Activated naive CD8-positive, alpha-beta T cell treated with anti-CD3 and anti-CD28 coated beads, Interleukin-2, amount 50 U/mL, for 24 hours (primary cell): ENCODE results near the gene SMOC1.

Experiments used
- ATAC-seq: fragments of 150-1000 bp; cut with Tn5 transposase; one replicate; pipeline ENCODE4 v1.10.0; 2021
- DNase-seq: peaks from one replicate; pipeline ENCODE4 v3.0.0; 2021
- H3K27ac Mint-ChIP-seq: one replicate; pipeline ENCODE4 v1.8.0; 2021; ENCODE audit warnings: mild to moderate bottlenecking, mixed read lengths
- H3K27me3 Mint-ChIP-seq: one replicate; pipeline ENCODE4 v1.8.0; 2021; ENCODE audit warnings: mixed read lengths
- H3K36me3 Mint-ChIP-seq: one replicate; pipeline ENCODE4 v1.8.0; 2021; ENCODE audit warnings: low read depth, mixed read lengths
- H3K4me1 Mint-ChIP-seq: one replicate; pipeline ENCODE4 v1.8.0; 2021; ENCODE audit warnings: mixed read lengths
- H3K4me3 Mint-ChIP-seq: one replicate; pipeline ENCODE4 v1.8.0; 2021; ENCODE audit warnings: mild to moderate bottlenecking, moderate library complexity, mixed read lengths
- H3K9me3 Mint-ChIP-seq: one replicate; pipeline ENCODE4 v1.8.0; 2021; ENCODE audit warnings: mixed read lengths

SMOC1 gene

DNA sequence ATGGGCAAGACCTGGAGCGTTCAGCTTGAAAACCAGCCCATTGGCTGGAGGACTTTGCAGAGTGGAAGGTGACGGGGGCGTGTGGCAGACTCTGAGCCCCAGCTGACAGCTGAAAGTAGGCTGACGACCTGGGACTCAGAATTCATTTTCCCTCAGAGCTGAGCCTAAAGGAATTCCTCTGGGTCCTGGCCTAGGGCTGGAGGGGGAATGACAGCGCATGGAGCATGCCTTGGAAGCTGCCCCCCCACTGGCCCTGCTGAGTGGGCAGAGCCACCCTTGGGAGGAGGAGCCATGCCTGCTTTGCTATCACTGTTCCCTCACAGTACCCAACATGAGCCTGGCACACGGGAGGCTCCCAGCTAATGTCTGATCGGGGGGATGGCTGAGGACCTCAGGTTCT lies 25.4 kb upstream of the SMOC1 start:
- no peak for ATAC-seq
- Mint-ChIP-seq H3K36me3 (no peaks in the 10 kb centered on the region), H3K4me3 (no peak overlapping the region), H3K9me3 (no peaks in the 10 kb centered on the region), H3K27ac (no peak overlapping the region), H3K4me1 (no peaks in the 10 kb centered on the region), H3K27me3 (peaks cover 2% of the 10 kb centered on the region)
- DNase-seq, result no peak

DNA sequence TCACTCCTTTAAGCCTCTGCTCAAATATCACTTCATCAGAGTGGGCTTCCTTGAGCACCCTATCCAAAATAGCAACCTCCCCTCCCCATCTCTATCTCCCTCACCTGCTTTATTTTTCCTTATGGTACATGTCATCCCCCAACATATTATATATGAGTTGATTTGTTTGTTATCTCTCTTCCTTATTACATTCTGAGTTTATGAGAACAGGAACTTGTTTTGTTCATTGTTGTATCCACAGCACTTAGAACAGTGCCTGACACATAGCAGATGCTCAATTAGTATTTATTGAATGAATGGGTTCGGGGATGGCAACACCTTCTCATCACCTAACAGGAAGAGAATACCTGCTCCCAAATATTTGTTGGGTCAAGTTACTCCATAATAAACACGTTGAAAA lies 24.6 kb upstream of the SMOC1 start:
- ATAC-seq (no peak), DNase-seq (no peak)
- no peaks in the 10 kb centered on the region for H3K9me3 Mint-ChIP-seq
- no peaks in the 10 kb centered on the region for H3K36me3 Mint-ChIP-seq
- no peaks in the 10 kb centered on the region for H3K4me1 Mint-ChIP-seq
- H3K27me3 Mint-ChIP-seq, result peaks cover 2% of the 10 kb centered on the region
- H3K27ac Mint-ChIP-seq, result no peak overlapping the region
- no peak overlapping the region for H3K4me3 Mint-ChIP-seq

DNA sequence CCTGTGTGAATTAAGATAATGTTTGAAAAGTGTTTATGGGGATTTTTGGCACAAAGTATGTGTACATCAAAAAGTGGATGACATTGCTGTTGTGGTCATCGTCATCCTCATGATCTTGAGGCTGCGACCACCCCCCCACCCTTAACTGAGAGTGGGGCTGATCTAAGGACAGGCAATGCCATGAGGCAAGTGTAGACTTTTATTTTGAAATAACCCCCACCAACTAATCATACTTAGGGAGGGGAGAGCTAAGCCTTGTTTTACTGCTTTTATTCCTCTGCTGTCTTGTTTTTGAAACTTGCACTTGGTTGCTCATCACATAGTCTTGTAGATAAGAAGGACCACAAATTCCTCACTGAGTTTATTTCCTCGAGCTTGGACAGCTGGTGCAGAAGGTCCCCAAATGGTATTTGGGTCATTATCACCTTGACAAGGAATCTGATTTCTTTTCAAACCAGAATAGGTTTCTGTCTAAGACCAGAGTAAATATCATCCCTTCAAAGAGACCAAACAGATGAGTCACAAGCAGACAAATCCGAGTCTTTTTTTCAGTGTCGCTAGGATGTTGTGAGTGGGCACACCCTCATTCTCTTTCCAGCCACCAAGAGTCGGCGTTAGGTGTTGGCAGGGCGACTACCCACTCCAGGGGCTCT lies 23.9 kb upstream of the SMOC1 start:
- no peak overlapping the region for H3K4me3 Mint-ChIP-seq
- no peak for ATAC-seq
- no peaks in the 10 kb centered on the region for H3K4me1 Mint-ChIP-seq

DNA sequence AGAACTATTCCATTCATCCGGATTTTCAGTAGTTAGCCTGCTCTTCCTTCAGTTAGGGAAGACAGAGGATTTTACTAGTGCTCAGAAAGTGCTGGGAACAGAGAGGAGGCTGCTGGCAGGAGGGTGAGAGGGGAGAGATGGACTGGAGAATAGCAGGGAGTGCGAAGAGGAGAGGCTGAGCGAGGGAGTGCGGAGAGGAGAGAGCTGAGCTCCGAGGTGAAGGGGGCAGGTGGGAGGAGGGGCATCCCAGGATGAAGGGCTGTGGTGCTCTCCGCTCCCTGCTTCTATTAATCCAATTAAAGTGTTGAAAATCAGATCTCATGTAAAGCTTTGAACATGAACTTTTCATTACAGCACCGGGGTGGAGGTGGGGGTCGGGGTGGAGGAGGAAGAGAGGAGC lies 20.4 kb upstream of the SMOC1 start:
- no peaks in the 10 kb centered on the region for H3K36me3 Mint-ChIP-seq
- H3K4me1 Mint-ChIP-seq, result no peaks in the 10 kb centered on the region
- DNase-seq (no peak), ATAC-seq (no peak)
- no peak overlapping the region for H3K4me3 Mint-ChIP-seq
- peaks cover 2% of the 10 kb centered on the region for H3K27me3 Mint-ChIP-seq
- no peak overlapping the region for H3K27ac Mint-ChIP-seq
- H3K9me3 Mint-ChIP-seq, result no peaks in the 10 kb centered on the region

More for the DNA sequence above, 23.9 kb upstream of the SMOC1 start:
- DNase-seq, result no peak
- Mint-ChIP-seq H3K36me3 (no peaks in the 10 kb centered on the region), H3K27ac (no peak overlapping the region), H3K27me3 (peaks cover 2% of the 10 kb centered on the region), H3K9me3 (no peaks in the 10 kb centered on the region)

DNA sequence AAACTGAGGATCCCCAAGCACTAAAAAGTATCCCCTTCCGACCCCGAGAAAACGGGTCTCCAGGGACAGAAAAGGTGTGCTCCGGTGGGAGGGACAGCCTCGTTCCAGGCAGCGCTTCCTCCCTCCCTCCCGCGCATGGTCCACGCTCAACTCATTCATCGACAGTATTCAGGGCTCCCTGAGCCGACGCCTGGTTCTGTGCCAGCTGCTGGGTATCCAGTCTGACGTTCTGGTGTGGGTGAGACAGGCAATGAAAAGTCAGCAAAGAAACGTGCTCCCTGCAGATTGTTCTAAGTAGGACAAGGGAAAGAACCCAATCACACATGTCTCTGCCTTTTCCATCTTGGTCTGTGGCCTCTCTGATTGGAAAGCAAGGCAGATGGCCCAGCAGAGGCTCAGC lies 19.6 kb upstream of the SMOC1 start:
- no peaks in the 10 kb centered on the region for H3K9me3 Mint-ChIP-seq
- H3K27me3 Mint-ChIP-seq, result peaks cover 1% of the 10 kb centered on the region
- H3K36me3 Mint-ChIP-seq, result no peaks in the 10 kb centered on the region
- no peaks in the 10 kb centered on the region for H3K4me1 Mint-ChIP-seq
- no peak for ATAC-seq
- DNase-seq, result no peak
- H3K4me3 Mint-ChIP-seq, result no peak overlapping the region
- no peak overlapping the region for H3K27ac Mint-ChIP-seq

DNA sequence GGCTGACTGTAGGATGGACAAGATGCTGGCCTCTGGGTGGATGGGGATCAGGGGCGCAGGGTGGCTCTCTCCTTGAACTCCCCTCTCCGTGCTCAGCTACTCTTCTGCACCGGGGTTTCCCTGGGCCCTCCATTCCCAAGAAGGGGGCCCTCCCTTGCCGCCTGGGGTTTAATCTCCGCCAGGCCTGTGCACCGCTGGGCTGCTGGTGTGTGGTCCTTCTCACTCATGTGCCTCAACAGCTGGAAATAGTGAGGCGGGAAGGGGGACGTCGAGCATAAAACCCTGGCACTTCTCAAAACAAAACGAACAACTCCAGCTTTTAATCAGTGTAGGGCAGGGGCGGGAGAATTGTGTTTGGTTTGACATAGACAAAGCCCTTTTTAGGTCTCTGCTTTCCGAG lies 19.0 kb upstream of the SMOC1 start:
- ATAC-seq (no peak), DNase-seq (no peak)
- H3K36me3 Mint-ChIP-seq, result no peaks in the 10 kb centered on the region
- no peak overlapping the region for H3K4me3 Mint-ChIP-seq
- H3K4me1 Mint-ChIP-seq, result no peaks in the 10 kb centered on the region
- no peaks in the 10 kb centered on the region for H3K27me3 Mint-ChIP-seq
- no peaks in the 10 kb centered on the region for H3K9me3 Mint-ChIP-seq
- no peak overlapping the region for H3K27ac Mint-ChIP-seq

DNA sequence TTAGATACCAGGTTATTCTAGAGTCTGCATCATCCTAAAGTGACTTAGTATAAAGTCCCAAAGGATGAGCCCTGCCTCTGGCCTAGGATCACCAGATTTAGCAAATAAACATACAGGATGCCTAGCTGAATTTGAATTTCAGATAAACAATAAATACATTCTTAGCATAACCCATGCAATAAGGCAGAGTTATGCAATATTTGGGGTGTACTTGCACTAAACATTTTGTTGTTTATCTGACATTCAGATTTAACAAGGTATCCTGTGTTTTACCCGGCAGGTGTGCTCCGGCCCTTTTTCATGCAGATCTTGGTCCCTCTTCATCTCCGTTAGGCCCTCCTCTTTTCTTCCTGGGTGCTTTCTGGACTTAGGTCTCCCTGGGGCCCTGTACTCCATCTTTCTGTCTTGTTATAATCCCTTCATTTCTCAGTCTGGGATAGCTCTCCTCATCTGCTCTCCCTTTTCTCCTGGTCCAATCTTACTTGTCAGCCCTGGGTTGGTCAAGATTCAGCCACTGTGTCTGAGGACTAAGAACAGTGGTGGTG lies 18.1 kb upstream of the SMOC1 start:
- peaks cover 5% of the 10 kb centered on the region for H3K27me3 Mint-ChIP-seq
- no peaks in the 10 kb centered on the region for H3K36me3 Mint-ChIP-seq
- DNase-seq (no peak), ATAC-seq (no peak)
- no peaks in the 10 kb centered on the region for H3K4me1 Mint-ChIP-seq
- no peaks in the 10 kb centered on the region for H3K9me3 Mint-ChIP-seq
- H3K4me3 Mint-ChIP-seq, result no peak overlapping the region
- no peak overlapping the region for H3K27ac Mint-ChIP-seq

DNA sequence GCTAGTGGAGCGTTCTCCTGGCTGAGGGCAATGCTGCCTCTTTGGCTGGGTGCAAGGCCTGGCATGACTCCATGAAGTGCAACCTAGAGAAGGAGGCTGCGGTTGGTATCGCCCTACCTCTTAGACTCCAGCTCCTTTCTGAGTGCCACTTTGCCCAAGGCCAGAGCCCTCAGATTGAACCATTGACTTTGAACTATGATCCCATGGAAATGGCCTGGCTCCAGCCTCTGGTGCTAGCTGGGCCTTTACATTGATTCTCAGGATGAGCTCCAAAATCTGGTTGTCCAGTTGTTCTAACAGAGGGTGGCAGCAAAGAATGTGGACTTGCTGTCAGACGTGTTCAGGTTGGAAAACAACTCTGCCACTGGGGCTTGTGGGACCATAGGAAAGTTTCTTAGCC lies 16.1 kb upstream of the SMOC1 start:
- H3K27me3 Mint-ChIP-seq, result peaks cover 9% of the 10 kb centered on the region
- H3K4me1 Mint-ChIP-seq, result no peaks in the 10 kb centered on the region
- no peaks in the 10 kb centered on the region for H3K36me3 Mint-ChIP-seq
- DNase-seq (no peak), ATAC-seq (no peak)
- H3K9me3 Mint-ChIP-seq, result no peaks in the 10 kb centered on the region
- no peak overlapping the region for H3K4me3 Mint-ChIP-seq
- no peak overlapping the region for H3K27ac Mint-ChIP-seq

DNA sequence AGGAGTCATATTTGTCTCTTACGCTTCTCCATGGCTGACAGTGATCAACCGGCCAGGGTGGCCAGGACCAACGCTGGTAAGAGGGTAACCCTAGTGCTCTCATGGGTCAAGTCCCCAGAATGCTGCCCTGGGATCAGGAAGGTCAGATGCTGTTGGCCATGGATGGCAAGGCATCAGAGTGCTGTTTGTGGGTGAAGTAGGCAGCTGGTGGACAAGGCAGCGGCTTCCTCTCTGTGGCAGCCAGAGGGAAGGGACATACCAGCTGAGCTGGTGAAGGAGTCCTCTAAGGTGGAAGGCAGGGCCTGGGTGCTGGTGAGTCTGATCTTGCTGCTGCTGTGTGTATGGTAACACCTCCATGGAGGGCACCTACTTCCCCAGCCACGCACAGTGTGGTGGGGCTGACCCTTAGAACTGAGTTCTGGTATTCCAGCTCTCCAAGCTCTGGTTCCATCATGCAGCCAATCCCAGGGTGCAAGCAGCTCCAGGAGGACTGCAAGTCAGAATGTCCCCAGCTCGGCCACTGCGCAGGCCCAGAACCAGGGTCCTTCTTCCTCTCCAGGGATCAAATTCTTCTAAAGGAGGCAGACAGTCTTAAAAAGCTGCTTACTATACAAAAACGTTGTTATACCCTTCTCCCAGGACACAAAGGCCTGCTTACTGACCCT lies 13.4 kb upstream of the SMOC1 start:
- Mint-ChIP-seq H3K9me3 (no peaks in the 10 kb centered on the region), H3K4me1 (no peaks in the 10 kb centered on the region), H3K36me3 (no peaks in the 10 kb centered on the region), H3K27ac (no peak overlapping the region), H3K27me3 (peaks cover 21% of the 10 kb centered on the region), H3K4me3 (no peak overlapping the region)
- ATAC-seq (no peak), DNase-seq (no peak)

DNA sequence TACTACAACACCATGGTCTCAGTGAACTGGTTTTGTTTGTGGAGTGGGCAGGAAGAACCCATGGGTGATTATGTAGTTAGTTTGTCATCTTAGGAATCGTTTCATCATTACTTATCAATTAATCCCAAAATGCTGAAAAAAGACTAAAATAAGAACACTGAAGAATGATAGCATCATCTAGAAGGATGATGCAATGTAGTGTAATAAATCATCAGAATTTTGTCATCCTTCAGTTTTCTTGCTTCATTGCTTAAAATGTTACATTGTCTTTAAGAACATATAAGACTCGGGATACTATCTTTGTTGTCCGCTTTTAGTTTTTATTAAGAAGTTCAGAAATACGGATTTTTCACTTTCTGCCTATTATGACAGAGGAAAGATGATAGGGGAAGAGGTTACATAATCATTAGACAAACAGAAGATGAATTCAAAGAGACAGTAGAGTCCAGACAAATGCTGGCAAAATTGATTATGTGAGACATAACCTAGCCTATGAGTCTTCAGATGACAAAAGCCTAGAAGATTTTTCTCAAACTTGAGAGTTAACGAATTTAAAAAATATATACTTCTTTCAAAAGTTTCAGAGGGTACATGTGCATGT lies 10.8 kb upstream of the SMOC1 start:
- Mint-ChIP-seq H3K27ac (no peak overlapping the region), H3K36me3 (no peaks in the 10 kb centered on the region), H3K27me3 (peaks cover 28% of the 10 kb centered on the region), H3K4me1 (no peaks in the 10 kb centered on the region), H3K9me3 (no peaks in the 10 kb centered on the region), H3K4me3 (no peak overlapping the region)
- DNase-seq (no peak), ATAC-seq (no peak)

DNA sequence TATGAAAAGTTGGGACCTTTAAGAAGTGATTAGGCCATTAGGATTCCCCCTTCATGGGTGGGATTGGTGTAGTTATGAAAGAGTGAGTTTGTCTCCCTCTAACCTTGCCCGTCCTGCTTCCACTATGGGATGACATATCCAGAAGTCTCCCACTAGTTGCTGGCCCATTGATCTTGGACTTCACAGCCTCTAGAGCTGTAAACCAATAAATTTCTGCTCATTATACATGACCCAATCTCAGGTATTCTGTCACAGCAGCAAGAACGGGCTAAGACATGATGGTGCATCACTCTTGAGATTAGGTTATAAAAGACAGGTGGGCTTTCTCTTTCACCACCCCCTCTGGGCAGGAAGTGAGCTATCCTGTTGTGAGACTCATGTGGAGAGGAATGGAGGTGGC lies 8.6 kb upstream of the SMOC1 start:
- no peaks in the 10 kb centered on the region for H3K36me3 Mint-ChIP-seq
- H3K27me3 Mint-ChIP-seq, result peaks cover 26% of the 10 kb centered on the region
- ATAC-seq, result no peak
- no peaks in the 10 kb centered on the region for H3K9me3 Mint-ChIP-seq
- no peak overlapping the region for H3K27ac Mint-ChIP-seq
- H3K4me3 Mint-ChIP-seq, result no peak overlapping the region
- no peaks in the 10 kb centered on the region for H3K4me1 Mint-ChIP-seq
- DNase-seq, result no peak

DNA sequence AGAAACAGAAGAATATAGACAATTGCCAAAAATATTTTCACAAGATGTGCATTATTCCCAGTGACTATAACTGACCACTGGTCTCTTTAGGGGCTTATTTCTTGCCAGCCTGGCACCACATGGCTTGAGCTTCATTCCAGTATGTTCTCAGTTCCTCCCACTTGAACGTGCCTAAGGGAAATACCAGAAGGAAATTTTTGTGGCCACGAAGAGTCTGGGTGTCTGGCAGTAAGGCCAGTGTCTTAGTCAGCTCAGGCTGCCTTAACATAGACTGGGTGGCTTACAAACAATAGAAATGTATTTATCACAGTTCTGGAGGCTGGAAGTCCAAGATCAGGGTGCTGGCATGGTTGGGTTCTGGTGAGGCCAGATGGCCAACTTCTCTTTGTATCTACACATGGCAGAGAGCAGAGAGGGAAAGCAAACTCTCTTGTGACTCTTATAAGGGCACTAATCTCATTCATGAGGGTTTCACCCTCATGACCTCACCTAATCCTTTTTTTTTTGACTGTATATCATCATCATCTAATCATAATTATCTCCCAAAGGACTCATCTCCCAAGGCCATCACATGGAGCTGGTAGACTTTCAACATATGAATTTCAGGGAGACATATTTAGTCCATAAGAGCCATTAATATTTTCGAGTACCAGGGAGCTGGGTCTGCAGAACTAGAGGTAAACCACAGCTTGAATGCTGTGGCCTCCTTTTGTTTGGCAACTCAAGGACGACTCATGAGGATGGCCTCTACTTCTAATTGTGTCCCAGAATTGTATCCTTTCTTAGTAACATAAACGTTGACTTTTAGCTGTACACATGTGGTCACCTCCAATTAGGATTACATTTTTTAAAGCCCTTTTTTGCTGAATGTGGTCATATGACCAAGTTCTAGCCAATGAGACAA lies 5.1 kb upstream of the SMOC1 start:
- Mint-ChIP-seq H3K4me3 (no peak overlapping the region), H3K27ac (no peak overlapping the region), H3K27me3 (peaks cover 31% of the 10 kb centered on the region), H3K4me1 (no peaks in the 10 kb centered on the region), H3K36me3 (no peaks in the 10 kb centered on the region), H3K9me3 (no peaks in the 10 kb centered on the region)
- DNase-seq (no peak), ATAC-seq (no peak)

DNA sequence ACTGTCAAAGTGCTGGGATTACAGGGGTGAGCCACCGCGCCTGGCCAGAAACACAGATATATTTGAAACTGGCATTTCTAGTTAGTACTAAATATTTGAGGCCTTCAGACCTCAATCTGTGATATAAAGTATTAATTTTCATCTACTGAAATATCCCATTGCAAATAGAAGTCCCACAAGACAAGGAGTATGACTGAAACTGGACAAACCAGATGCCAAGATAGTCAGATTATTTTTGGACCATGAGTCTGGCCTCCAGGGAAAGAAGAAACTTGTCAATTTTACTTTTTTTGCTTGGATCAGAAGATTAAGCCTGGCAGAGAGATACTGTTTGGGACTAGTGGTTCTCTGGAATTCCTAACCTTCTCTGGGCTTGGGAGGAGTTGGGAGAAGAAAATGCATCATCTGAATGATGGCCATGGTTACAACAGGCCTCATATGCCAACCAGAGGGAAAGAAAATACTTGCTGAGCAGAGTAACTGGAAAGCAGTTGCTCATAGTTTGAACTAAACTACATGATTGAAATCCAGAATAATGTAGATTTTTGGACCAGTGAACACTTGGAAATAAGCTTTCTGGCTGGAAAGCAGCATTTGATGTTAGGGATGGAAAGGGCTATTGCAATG lies 2.9 kb upstream of the SMOC1 start:
- Mint-ChIP-seq H3K9me3 (no peaks in the 10 kb centered on the region), H3K36me3 (no peaks in the 10 kb centered on the region), H3K27ac (no peak overlapping the region), H3K27me3 (peaks cover 44% of the 10 kb centered on the region), H3K4me1 (no peaks in the 10 kb centered on the region), H3K4me3 (no peak overlapping the region)
- DNase-seq, result no peak
- ATAC-seq, result no peak

DNA sequence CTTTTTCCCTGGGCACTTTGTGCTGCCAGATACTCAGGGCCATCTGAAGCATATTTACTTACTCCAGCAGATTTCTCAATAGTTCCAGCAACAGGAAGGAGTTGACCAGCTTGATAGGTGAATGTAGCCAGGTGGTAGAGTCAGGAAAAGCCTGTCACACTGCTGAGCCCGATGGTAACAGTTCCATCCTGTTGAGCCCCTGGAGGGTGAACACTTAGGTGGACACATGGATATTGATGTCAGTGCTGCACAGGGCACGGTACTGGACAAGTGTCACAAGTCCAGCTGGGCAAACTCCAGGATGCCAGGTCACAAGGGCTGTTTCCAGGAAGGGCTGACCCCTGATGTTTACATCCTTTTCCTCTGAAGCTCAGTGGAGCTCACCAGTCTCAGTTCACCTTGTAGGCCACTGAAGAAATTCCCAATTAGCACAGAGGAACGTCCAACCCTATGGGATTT lies 2.3 kb upstream of the SMOC1 start:
- no peaks in the 10 kb centered on the region for H3K9me3 Mint-ChIP-seq
- no peak overlapping the region for H3K27ac Mint-ChIP-seq
- no peaks in the 10 kb centered on the region for H3K36me3 Mint-ChIP-seq
- DNase-seq (no peak), ATAC-seq (no peak)
- H3K4me3 Mint-ChIP-seq, result no peak overlapping the region
- H3K4me1 Mint-ChIP-seq, result no peaks in the 10 kb centered on the region
- peaks cover 50% of the 10 kb centered on the region for H3K27me3 Mint-ChIP-seq
